SU-DHL-6 (cell line): ENCODE measurements around the gene CXXC5.

ENCODE experiments used
- EZH2phosphoT487 ChIP-seq: fragments of 200-600 bp; sonication (generic), shearing (Covaris generic); conservative IDR thresholded peaks from 2 replicates; pipeline ENCODE4 v1.6.1; 2018; ENCODE audit warnings: mild to moderate bottlenecking, antibody characterized with exemption, low read length, moderate library complexity, mixed read lengths
- TF ChIP-seq, protein P1 (sequence below): fragments of 200-600 bp; sonication (generic); IDR thresholded peaks from one replicate; pipeline ENCODE4 v1.5.1; 2017; ENCODE audit warnings: antibody characterized with exemption, mild to moderate bottlenecking, low read length, moderate library complexity; ENCODE audit not compliant: insufficient read depth, poor library complexity, severe bottlenecking

DNA sequence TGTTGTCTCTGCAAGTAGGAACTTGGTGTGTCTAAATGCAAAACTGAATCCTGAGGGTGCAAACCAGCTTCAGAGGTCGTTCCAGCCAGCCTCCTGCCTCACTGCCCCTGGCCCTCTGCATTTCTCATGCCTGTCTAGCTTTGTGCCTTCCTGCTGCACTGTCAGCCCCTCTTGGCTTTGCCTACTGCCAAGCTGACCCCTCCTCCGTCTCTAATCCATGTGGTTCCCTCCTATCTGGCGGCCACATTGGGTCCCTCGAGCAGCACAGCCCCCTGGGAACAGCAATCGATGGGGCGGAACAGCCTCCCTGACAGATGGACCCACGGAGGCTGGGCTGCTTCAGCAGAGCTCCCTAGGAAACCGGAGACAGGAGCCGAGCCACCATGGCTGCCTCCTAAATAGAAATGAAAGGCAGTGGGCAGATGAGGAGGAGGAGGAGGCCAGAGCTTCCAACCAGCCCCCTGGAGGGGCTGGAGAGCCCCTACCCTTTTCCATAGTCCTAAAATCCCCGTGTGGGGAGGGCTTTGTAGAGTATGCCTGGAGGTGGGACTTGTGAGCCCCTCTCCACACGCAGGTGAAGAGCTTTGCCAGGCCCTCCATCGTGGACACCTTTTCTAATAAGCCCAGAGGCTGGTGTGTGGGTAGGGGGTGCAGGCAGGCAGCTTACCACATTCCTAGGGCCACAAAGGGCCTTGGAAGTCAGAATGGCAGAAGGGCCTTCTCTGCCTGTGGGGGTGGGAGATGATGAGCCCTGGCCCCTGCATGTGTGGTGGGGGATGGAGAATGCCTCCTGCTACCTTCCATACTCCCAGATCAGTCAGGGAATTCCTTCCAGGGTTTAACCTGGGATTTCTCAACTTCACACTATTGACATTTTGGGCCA lies 9.2 kb upstream of the CXXC5 start:
- TF ChIP-seq, protein P1, sequence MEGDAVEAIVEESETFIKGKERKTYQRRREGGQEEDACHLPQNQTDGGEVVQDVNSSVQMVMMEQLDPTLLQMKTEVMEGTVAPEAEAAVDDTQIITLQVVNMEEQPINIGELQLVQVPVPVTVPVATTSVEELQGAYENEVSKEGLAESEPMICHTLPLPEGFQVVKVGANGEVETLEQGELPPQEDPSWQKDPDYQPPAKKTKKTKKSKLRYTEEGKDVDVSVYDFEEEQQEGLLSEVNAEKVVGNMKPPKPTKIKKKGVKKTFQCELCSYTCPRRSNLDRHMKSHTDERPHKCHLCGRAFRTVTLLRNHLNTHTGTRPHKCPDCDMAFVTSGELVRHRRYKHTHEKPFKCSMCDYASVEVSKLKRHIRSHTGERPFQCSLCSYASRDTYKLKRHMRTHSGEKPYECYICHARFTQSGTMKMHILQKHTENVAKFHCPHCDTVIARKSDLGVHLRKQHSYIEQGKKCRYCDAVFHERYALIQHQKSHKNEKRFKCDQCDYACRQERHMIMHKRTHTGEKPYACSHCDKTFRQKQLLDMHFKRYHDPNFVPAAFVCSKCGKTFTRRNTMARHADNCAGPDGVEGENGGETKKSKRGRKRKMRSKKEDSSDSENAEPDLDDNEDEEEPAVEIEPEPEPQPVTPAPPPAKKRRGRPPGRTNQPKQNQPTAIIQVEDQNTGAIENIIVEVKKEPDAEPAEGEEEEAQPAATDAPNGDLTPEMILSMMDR: no peak
- no peak for TF ChIP-seq EZH2phosphoT487
